GM12892 (cell line): ENCODE measurements around the gene HELB.

Experiments
- DNase-seq: peaks from one replicate; pipeline ENCODE4 v3.0.0; 2011; ENCODE audit not compliant: insufficient read length
- FAIRE-seq: peaks from 2 replicates; lab custom pipeline; 2011; peaks lifted over from hg19 to GRCh38; lab: Jason Lieb, UNC
- POLR2A ChIP-seq: IDR thresholded peaks from 2 replicates; pipeline ENCODE4 v1.6.1; 2011; ENCODE audit warnings: low read depth, low read length, control low read depth
- POLR2AphosphoS5 ChIP-seq: IDR thresholded peaks from 2 replicates; pipeline ENCODE4 v1.6.1; 2011; ENCODE audit warnings: low read depth, low read length, control low read depth
- TAF1 ChIP-seq: IDR thresholded peaks from 2 replicates; pipeline ENCODE4 v1.6.1; 2011; ENCODE audit warnings: low read depth, mild to moderate bottlenecking, control low read depth, low read length, borderline replicate concordance

The HELB gene

DNA sequence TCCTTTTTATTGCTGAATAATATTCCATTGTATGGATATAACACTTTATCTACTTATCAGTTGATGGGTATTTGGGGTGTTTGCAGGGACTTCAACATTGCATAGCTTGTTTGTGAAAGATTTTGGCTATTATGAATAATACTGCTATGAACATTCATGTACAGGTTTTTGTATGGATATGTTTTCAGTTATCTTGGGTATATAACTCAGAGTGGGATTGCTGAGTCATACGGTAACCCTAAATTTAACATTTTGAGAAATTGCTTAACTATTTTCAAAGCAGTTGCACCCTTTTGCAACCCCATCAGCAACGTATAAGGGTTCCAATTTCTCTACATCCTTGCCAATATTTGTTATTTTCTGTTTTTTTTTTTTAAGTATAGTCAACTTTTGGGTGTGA, 27.3 kb upstream of the HELB start:
- TF ChIP-seq TAF1 (no peak), POLR2A (no peak), POLR2AphosphoS5 (no peak)
- no peak for FAIRE-seq
- no peak for DNase-seq

GRCh38 chr12:66279123-66279712, 23.1 kb upstream of the HELB start:
- DNase-seq (no peak), FAIRE-seq (no peak)

GRCh38 chr12:66280561-66280960, 21.7 kb upstream of the HELB start:
- no peak for FAIRE-seq
- DNase-seq, result no peak
- no peak for TF ChIP-seq POLR2A
- no peak for TF ChIP-seq TAF1
- TF ChIP-seq POLR2AphosphoS5, result no peak

More at GRCh38 chr12:66279123-66279712, 23.1 kb upstream of the HELB start:
- TF ChIP-seq POLR2AphosphoS5 (no peak), POLR2A (no peak), TAF1 (no peak)

GRCh38 chr12:66282244-66282643, 20.0 kb upstream of the HELB start:
- TF ChIP-seq TAF1 (no peak), POLR2A (no peak), POLR2AphosphoS5 (no peak)
- DNase-seq (no peak), FAIRE-seq (peak; percentile 5)

- DNase-seq, result no peak
- TF ChIP-seq TAF1 (no peak), POLR2A (no peak), POLR2AphosphoS5 (no peak)
- no peak for FAIRE-seq
Measured at GRCh38 chr12:66287275-66287674, 15.0 kb upstream of the HELB start.

DNA sequence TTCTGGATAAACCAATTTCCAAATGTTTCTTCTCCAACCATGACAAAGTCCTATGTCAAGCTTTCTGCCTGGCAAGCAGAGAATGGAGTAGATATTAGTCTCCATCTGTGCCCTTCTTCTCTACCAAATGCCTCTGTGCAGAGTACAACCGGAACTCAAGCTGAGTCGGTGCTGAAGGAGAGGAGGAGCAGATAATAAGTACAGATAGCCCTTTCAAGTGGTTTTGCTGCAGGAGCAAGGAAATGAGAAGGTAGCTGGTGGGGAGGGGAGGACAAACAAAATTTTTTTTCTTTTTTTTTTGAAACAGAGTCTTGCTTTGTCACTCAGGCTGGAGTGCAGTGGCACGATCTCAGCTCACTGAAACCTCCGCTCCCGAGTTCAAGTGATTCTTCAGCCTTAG, 14.2 kb upstream of the HELB start:
- no peak for FAIRE-seq
- no peak for TF ChIP-seq POLR2A
- TF ChIP-seq TAF1, result no peak
- TF ChIP-seq POLR2AphosphoS5, result no peak

GRCh38 chr12:66289485-66289884, 12.8 kb upstream of the HELB start:
- no peak for FAIRE-seq
- no peak for TF ChIP-seq TAF1
- TF ChIP-seq POLR2A, result no peak
- TF ChIP-seq POLR2AphosphoS5, result no peak
- DNase-seq, result no peak

More for the DNA sequence above, 14.2 kb upstream of the HELB start:
- DNase-seq, result no peak

DNA sequence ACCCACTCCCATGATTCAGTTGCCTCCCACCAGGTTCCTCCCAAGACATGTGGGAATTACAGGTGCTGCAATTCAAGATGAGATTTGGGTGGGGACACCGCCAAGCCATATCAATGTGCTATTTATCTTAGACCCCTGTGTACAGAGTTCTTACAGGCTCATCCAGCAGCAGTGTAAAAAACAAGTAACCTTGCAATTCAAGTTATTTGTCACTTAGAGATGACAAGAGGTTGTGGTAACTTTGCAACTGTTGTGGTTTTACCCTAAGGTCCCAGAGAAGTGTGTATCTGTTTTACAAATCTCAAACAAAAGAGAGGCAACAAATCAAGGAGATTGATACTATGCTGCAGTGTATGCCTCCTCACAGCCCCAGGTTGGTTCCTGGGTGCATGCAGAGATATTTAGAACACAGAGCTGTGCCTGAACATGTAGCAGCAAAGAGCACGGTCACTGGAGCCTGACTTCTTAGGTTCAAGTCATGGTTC, 11.5 kb upstream of the HELB start:
- no peak for DNase-seq
- peak; percentile 33 for FAIRE-seq
- TF ChIP-seq TAF1 (no peak), POLR2A (no peak)

DNA sequence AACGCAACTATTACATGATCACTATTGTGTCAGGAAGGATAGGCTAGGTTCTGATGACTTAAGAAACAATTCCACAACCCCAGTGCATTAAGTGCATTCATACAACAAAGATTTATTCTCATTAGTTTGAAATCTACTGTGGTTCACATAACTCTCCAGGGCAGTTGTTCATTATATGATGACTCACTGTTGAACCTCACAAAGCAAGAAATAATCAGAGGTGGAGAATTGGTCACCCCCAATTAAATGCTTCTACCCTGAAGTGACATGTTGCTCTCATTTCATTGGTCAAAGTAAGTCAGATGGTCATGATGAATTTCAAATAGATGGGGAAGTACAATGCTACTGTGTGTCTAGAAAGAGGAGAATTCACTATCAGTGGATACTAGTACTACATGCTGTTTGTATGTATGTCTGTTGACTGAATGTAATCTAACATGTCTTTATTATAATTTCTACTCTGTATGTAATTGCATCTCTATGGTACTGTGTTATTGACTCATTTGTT, 6.1 kb upstream of the HELB start:
- FAIRE-seq (no peak), DNase-seq (no peak)
- TF ChIP-seq POLR2A (no peak), TAF1 (no peak), POLR2AphosphoS5 (no peak)

- FAIRE-seq, result no peak
- DNase-seq, result no peak
- no peak for TF ChIP-seq POLR2AphosphoS5
- no peak for TF ChIP-seq TAF1
- TF ChIP-seq POLR2A, result no peak
Measured at GRCh38 chr12:66297080-66297479, 5.2 kb upstream of the HELB start.

DNA sequence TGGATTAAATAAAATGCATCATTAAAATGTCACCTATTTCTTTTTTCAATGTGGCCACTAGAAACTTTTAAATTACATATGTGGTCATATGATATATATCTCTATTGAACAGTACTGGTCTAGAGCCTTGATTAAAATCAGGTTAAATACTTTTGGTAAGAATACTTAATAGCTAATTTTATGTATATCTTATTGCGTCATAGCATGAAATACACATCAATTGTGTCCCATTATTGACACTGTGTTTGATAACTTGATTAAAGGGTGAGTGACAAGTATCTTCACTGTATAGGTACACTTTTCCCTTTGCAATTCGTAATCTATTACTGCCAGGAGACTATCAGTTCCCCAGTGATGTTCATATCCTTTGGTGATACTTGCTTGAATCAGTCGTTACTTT, 4.4 kb upstream of the HELB start:
- TF ChIP-seq TAF1 (no peak), POLR2AphosphoS5 (no peak), POLR2A (no peak)
- FAIRE-seq, result no peak
- no peak for DNase-seq

DNA sequence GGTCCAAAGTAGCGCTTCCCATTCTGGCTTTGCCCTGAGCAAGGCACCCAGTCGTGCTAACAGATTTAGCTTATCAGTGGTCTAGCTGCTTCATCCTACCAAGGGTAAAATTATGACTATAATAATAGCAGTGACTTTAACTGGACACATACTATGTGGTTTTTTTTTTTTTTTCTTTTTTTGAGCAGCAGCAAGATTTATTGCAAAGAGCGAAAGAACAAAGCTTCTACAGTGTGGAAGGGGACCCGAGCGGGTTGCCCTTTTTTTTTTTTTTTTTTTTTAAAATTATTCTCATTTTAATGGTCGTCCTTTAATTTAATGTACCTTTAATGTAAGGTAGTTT, 505 bp downstream of the HELB start:
- TF ChIP-seq TAF1 (no peak), POLR2A (no peak), POLR2AphosphoS5 (no peak)
- no peak for FAIRE-seq
- DNase-seq, result no peak
